ENCODE data around the gene RSRC1.
"Not testable (repeated sequence)": the region's sequence is repeated elsewhere in the genome, so short reads cannot be mapped to it uniquely, and the experiment has no call there.

RSRC1 gene

DNA sequence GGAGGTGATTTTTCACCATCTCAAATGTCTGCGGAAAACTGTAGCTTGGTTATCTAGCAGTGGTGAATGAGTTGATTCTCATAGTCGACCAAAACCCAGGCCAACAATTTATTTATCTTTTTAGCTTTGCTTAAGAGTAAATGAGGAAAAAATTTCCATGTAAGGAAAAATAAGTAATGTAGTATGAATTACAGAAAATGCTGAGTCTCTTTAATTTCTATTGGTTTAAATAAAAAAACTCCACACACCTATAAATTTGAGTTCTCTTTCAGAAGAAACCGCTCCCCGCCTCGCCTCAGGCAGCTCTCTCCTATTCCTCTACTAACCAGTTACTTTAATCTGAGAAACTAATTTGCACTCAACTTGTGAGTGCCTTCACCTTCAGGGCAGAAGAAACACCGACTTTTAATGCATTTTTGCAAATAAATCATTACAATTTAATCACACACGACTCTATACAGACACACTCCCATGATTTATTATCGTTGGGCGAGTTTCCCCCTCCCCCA, 540 bp upstream of the RSRC1 start:
- H3K4me3 ChIP-seq (IDR thresholded peaks at IDR 0.05; ENCODE audit: insufficient read depth, low read depth, low read length), result peak overlapping the region; percentile 97
- peak overlapping the region; percentile 79 for H2AFZ ChIP-seq (ENCODE audit: low read depth)
- peak overlapping the region; percentile 80 for H3K27ac ChIP-seq
- H3K79me2 ChIP-seq (ENCODE audit: insufficient read depth, low read depth), result peaks cover 41% of the 10 kb centered on the region
- H3K4me2 ChIP-seq, result peak overlapping the region; percentile 94
- peak overlapping the region; percentile 80 for H3K9ac ChIP-seq
- H3K4me1 ChIP-seq (ENCODE audit: low read depth, poor library complexity, severe bottlenecking), result peaks cover 26% of the 10 kb centered on the region
- H3K27me3 ChIP-seq (ENCODE audit: insufficient read depth, low read depth), result no peaks in the 10 kb centered on the region; the same call in 1 of the 2 replicates
- H3K36me3 ChIP-seq (ENCODE audit: insufficient read depth), result no peaks in the 10 kb centered on the region
- TF ChIP-seq, protein P1, sequence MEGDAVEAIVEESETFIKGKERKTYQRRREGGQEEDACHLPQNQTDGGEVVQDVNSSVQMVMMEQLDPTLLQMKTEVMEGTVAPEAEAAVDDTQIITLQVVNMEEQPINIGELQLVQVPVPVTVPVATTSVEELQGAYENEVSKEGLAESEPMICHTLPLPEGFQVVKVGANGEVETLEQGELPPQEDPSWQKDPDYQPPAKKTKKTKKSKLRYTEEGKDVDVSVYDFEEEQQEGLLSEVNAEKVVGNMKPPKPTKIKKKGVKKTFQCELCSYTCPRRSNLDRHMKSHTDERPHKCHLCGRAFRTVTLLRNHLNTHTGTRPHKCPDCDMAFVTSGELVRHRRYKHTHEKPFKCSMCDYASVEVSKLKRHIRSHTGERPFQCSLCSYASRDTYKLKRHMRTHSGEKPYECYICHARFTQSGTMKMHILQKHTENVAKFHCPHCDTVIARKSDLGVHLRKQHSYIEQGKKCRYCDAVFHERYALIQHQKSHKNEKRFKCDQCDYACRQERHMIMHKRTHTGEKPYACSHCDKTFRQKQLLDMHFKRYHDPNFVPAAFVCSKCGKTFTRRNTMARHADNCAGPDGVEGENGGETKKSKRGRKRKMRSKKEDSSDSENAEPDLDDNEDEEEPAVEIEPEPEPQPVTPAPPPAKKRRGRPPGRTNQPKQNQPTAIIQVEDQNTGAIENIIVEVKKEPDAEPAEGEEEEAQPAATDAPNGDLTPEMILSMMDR (conservative IDR thresholded peaks at IDR 0.05; ENCODE audit: low read depth, low read length), result no peak
- no peaks in the 10 kb centered on the region for H4K20me1 ChIP-seq (ENCODE audit: insufficient read depth)

DNA sequence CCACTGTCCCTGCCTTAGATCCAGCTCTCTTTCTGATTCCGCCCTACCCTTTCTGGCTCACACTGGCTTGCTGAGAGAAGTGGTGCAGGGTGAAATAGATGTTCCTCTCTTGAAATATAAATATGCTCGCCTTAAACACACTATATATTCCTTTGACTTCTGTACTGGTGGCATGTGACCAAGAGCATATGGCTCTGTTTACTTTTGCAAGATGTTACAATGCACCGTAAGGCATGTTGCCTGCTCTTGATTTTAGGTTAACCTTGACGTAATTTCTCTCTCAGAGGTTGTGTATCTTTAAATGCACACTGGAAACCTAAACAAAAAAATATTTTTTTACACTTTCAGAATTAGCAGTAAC, 749 bp downstream of the RSRC1 start:
- H3K36me3 ChIP-seq (ENCODE audit: insufficient read depth), result no peaks in the 10 kb centered on the region
- H3K27me3 ChIP-seq (ENCODE audit: insufficient read depth, low read depth), result no peaks in the 10 kb centered on the region; the same call in 1 of the 2 replicates
- H4K20me1 ChIP-seq (ENCODE audit: insufficient read depth), result no peaks in the 10 kb centered on the region
- H3K27ac ChIP-seq, result peak overlapping the region; percentile 80
- peak overlapping the region; percentile 79; the same call in 1 of the 2 replicates for H2AFZ ChIP-seq (ENCODE audit: low read depth)
- peaks cover 26% of the 10 kb centered on the region for H3K4me1 ChIP-seq (ENCODE audit: low read depth, poor library complexity, severe bottlenecking)
- peak overlapping the region; percentile 94 for H3K4me2 ChIP-seq
- peak overlapping the region; percentile 97 for H3K4me3 ChIP-seq (IDR thresholded peaks at IDR 0.05; ENCODE audit: insufficient read depth, low read depth, low read length)
- TF ChIP-seq, protein P1 (conservative IDR thresholded peaks at IDR 0.05; ENCODE audit: low read depth, low read length), result no peak
- peak overlapping the region; percentile 80 for H3K9ac ChIP-seq
- peaks cover 54% of the 10 kb centered on the region for H3K79me2 ChIP-seq (ENCODE audit: insufficient read depth, low read depth)

DNA sequence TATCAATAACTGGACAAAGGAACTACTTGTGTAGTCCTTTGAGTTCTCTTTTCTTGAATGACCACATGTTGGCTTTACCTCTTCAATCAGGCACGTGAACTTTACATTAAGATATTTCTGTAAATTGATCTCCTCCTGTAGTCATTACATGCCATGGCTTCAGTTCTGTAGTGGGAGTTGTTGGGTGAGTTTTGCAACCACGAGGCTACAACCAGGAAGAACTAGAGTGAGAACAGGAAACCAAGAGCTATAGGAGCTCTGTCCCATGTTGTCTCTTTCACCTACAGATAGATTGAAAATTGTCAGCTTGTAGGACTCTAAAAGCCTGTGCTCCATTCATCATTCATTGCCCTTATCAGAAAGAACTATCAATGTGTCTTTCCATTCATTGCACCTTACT, 2.0 kb downstream of the RSRC1 start:
- TF ChIP-seq, protein P1 (conservative IDR thresholded peaks at IDR 0.05; ENCODE audit: low read depth, low read length), result no peak
- no peak overlapping the region for H3K4me3 ChIP-seq (IDR thresholded peaks at IDR 0.05; ENCODE audit: insufficient read depth, low read depth, low read length)
- H4K20me1 ChIP-seq (ENCODE audit: insufficient read depth), result no peaks in the 10 kb centered on the region
- no peak overlapping the region for H3K27ac ChIP-seq
- peaks cover 65% of the 10 kb centered on the region for H3K79me2 ChIP-seq (ENCODE audit: insufficient read depth, low read depth)
- H3K4me1 ChIP-seq (ENCODE audit: low read depth, poor library complexity, severe bottlenecking), result peaks cover 26% of the 10 kb centered on the region
- no peaks in the 10 kb centered on the region for H3K36me3 ChIP-seq (ENCODE audit: insufficient read depth)
- H3K9ac ChIP-seq, result no peak overlapping the region
- H3K27me3 ChIP-seq (ENCODE audit: insufficient read depth, low read depth), result no peaks in the 10 kb centered on the region; the same call in 1 of the 2 replicates
- H2AFZ ChIP-seq (ENCODE audit: low read depth), result no peak overlapping the region
- H3K4me2 ChIP-seq, result peak overlapping the region; percentile 94

DNA sequence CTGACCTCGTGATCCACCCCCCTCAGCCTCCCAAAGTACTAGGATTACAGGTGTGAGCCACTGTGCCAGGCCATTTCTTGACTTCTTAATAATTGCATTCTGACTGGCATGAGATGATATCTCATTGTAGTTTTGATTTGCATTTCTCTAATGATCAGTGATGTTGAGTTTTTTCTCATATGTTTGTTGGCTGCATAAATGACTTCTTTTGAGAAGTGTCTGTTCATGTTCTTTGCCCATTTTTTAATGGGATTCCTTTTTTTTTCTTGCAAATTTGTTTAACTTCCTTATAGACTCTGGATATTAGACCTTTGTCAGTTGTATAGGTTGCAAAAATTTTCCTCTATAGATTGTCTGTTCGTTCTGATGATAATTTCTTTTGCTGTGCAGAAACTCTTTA, 3.7 kb downstream of the RSRC1 start:
- not testable (repeated sequence) for H3K27ac ChIP-seq; H3K4me2 ChIP-seq; H3K36me3 ChIP-seq (ENCODE audit: insufficient read depth); H3K9ac ChIP-seq; H2AFZ ChIP-seq (ENCODE audit: low read depth); H3K27me3 ChIP-seq (ENCODE audit: insufficient read depth, low read depth); H3K4me3 ChIP-seq (IDR thresholded peaks at IDR 0.05; ENCODE audit: insufficient read depth, low read depth, low read length); H4K20me1 ChIP-seq (ENCODE audit: insufficient read depth)
- H3K79me2 ChIP-seq (ENCODE audit: insufficient read depth, low read depth), result peaks cover 81% of the 10 kb centered on the region
- peaks cover 29% of the 10 kb centered on the region for H3K4me1 ChIP-seq (ENCODE audit: low read depth, poor library complexity, severe bottlenecking)

DNA sequence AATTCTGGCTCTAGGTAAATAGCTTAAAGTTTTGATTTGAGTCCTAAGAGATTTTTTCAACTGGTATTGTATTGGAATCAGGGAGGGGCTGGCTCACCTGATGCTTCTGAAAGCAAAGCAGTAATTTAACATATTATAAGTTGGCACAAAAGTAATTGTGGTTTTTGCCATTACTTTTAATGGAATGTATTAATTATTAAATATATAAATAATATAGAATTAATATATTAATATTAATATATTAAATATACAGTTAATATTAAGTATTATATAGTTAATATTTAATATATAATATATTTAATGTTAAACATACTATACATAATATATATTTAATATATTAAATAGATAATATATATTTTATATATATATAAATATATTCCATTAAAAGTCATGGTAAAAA, 10.4 kb downstream of the RSRC1 start:
- peaks cover 10% of the 10 kb centered on the region; the same call in 1 of the 2 replicates for H4K20me1 ChIP-seq (ENCODE audit: insufficient read depth)
- H3K79me2 ChIP-seq (ENCODE audit: insufficient read depth, low read depth), result peaks cover 47% of the 10 kb centered on the region; the same call in 1 of the 2 replicates
- H3K27me3 ChIP-seq (ENCODE audit: insufficient read depth, low read depth), result no peaks in the 10 kb centered on the region
- H3K4me1 ChIP-seq (ENCODE audit: low read depth, poor library complexity, severe bottlenecking), result peaks cover 34% of the 10 kb centered on the region
- H3K4me2 ChIP-seq, result no peak overlapping the region
- H3K27ac ChIP-seq, result no peak overlapping the region
- no peak overlapping the region for H3K4me3 ChIP-seq (IDR thresholded peaks at IDR 0.05; ENCODE audit: insufficient read depth, low read depth, low read length)
- H2AFZ ChIP-seq (ENCODE audit: low read depth), result no peak overlapping the region
- no peaks in the 10 kb centered on the region for H3K36me3 ChIP-seq (ENCODE audit: insufficient read depth)
- TF ChIP-seq, protein P1 (conservative IDR thresholded peaks at IDR 0.05; ENCODE audit: low read depth, low read length), result no peak
- no peak overlapping the region; the same call in 1 of the 2 replicates for H3K9ac ChIP-seq

Measured in KMS-11 (cell line).